Heart left ventricle (tissue), 13 donors: ENCODE measurements around the gene USP4.

ENCODE experiments used
- POLR2A ChIP-seq, 2 donors: fragments of 450-650 bp; IDR thresholded peaks; one replicate each; pipeline ENCODE4 v1.6.1; 2017; ENCODE audit warnings: antibody characterized with exemption in 2 of 2, mild to moderate bottlenecking in 2 of 2, moderate library complexity in 2 of 2
- TF ChIP-seq, protein P1 (sequence below), 12 donors: fragments of 200-600 bp; sonication (generic) in 4 of 12; IDR thresholded peaks; one replicate each; pipeline versions ENCODE4 v1.5.0 to v1.8.0; 2018 to 2022; ENCODE audit warnings: antibody characterized with exemption in 12 of 12, mild to moderate bottlenecking in 5 of 12
- donor health status: ischemic (EF 13 %, LVEDD 7.1; RV severe dilation, severe dysfunction).
- donor health status: DM: no; HTN: yes; CAD: no.
- donor health status: DM: no; HTN: no; CAD: no.
- donor health status: ischemic (EF 25% LVEDD 6.9; RV normal size, moderate dysfunction).
- donor health status: ischemic (EF 25% LVEDD 5.7; RV mildly dilated, moderate dysfunction).
- donor health status: ischemic (EF 35%, LVEDD 5.7; RV mildly dilated, moderate dysfunction).
- donor health status: nonischemic (EF 11% LVEDD 7.7; RV severe dilation, severe dysfunction).
- donor health status: DM: yes; HTN: yes; CAD: no.
- donor health status: PGD.
- donor health status: ischemic (EF 29% LVEDD 5.4; RV normal size, mild dysfunction).
- donor health status: nonischemic (EF 23%, LVEDD 6.1; RV moderate dilation, normal function).

DNA sequence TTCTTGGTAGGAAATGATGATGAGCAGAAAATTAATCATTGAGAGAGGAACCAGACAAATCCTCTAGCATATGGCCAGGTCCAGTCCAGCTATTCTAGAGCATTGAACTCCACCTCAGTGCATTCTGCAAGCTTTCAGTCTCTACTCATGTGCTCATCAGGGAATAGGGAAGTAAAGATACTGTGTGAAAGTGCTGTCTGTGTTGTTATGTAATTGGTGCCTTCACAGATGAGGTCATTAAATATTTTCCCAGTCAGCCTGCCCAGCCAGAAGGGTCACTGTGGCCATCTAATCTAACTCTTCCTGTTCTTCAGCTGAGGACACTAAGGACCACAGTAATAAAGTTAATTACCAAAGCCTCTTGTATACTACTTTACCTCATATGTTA, 91.0 kb downstream of the USP4 start:
- TF ChIP-seq, protein P1, sequence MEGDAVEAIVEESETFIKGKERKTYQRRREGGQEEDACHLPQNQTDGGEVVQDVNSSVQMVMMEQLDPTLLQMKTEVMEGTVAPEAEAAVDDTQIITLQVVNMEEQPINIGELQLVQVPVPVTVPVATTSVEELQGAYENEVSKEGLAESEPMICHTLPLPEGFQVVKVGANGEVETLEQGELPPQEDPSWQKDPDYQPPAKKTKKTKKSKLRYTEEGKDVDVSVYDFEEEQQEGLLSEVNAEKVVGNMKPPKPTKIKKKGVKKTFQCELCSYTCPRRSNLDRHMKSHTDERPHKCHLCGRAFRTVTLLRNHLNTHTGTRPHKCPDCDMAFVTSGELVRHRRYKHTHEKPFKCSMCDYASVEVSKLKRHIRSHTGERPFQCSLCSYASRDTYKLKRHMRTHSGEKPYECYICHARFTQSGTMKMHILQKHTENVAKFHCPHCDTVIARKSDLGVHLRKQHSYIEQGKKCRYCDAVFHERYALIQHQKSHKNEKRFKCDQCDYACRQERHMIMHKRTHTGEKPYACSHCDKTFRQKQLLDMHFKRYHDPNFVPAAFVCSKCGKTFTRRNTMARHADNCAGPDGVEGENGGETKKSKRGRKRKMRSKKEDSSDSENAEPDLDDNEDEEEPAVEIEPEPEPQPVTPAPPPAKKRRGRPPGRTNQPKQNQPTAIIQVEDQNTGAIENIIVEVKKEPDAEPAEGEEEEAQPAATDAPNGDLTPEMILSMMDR (IDR thresholded peaks at IDR 0.05) = no peak
- TF ChIP-seq POLR2A (IDR thresholded peaks at IDR 0.05) = no peak
